HepG2 (cell line): Measurements from ENCODE around the gene NSD2. TPM values are rescaled to one million over a fixed set of nuclear protein-coding genes. Genes with fewer than 3 reads are reported as not detected.

Experiments
- ATAC-seq: fragments of 200-7000 bp; cut with Tn5 transposase; 3 replicates; pipeline ENCODE4 v1.9.1; 2020; ENCODE audit warnings: mild to moderate bottlenecking, moderate library complexity
- BruUV-seq: library from RNA; stranded (reverse); fragments of 400-500 nt; replicated peaks from 2 replicates; lab custom pipeline; 2021; lab: Mats Ljungman, UMichigan
- CTCF ChIA-PET: fragments of 300-600 bp; formaldehyde crosslinking; extraction: SDS; loops from one replicate; lab custom pipeline; 2021; ENCODE audit warnings: low total read pairs, inconsistent platforms, low intra/inter-chr PET ratio; lab: Yijun Ruan, JAX
- POLR2A ChIA-PET: fragments of 350-600 bp; sonication (Branson Sonifier 250); formaldehyde crosslinking; loops from one replicate; lab custom pipeline; 2020; ENCODE audit warnings: antibody characterized with exemption, inconsistent platforms; lab: Yijun Ruan, JAX
- DNase-seq: peaks from one replicate; pipeline ENCODE4 v3.0.0-alpha.2; 2015; ENCODE audit warnings: low spot score
- FAIRE-seq: peaks from 3 replicates; lab custom pipeline; 2011; peaks lifted over from hg19 to GRCh38; lab: Jason Lieb, UNC
- H2AFZ ChIP-seq: one replicate; pipeline ENCODE4 v1.6.1; 2011; ENCODE audit warnings: low read length, inconsistent platforms
- H3K27ac ChIP-seq: fragments of 300-600 bp; 3 replicates; pipeline ENCODE4 v1.8.0; 2011; ENCODE audit warnings: mixed run types, mild to moderate bottlenecking, mixed read lengths, low read length, inconsistent platforms; ENCODE audit not compliant: insufficient read depth; ENCODE audit errors: extremely low read length
- H3K27me3 ChIP-seq, 2 experiments: fragments of 200-600 bp in 1 of 2; 2 replicates in 1 of 2; 3 replicates in 1 of 2; pipeline versions ENCODE4 v1.6.0 to v1.8.0; 2011; ENCODE audit warnings: low read length in 2 of 2, mild to moderate bottlenecking in 2 of 2, moderate library complexity in 2 of 2, inconsistent platforms in 1 of 2; ENCODE audit not compliant: insufficient read depth in 2 of 2, control insufficient read depth in 1 of 2
- H3K36me3 ChIP-seq, 2 experiments: fragments of 200-600 bp in 1 of 2; replicated peaks in 1 of 2; 2 replicates in 1 of 2; 3 replicates in 1 of 2; pipeline versions ENCODE4 v1.5.1 to v1.8.0; 2011; ENCODE audit warnings: low read length in 2 of 2, inconsistent platforms in 1 of 2; ENCODE audit not compliant: insufficient read depth in 2 of 2, control insufficient read depth in 1 of 2
- H3K4me1 ChIP-seq: 2 replicates; pipeline ENCODE4 v1.5.1; 2012; ENCODE audit warnings: low read length, inconsistent platforms; ENCODE audit not compliant: insufficient read depth
- H3K4me2 ChIP-seq: 2 replicates; pipeline ENCODE4 v1.6.0; 2011; ENCODE audit warnings: low read depth, low read length, inconsistent platforms
- H3K4me3 ChIP-seq, 3 experiments: fragments of 200-600 bp in 1 of 3; sonication (generic), shearing (Covaris generic) in 1 of 3; replicated peaks in 1 of 3; 2 replicates each; pipeline ENCODE4 v1.5.1; 2011 to 2016; ENCODE audit warnings: low read length in 3 of 3, inconsistent platforms in 2 of 3, low read depth in 2 of 3, mild to moderate bottlenecking in 2 of 3, control low read depth in 1 of 3, mixed read lengths in 1 of 3; ENCODE audit not compliant: insufficient read depth in 1 of 3
- H3K79me2 ChIP-seq: one replicate; pipeline ENCODE4 v1.6.1; 2011; ENCODE audit warnings: low read length, inconsistent platforms; ENCODE audit not compliant: insufficient read depth
- H3K9ac ChIP-seq: 2 replicates; pipeline ENCODE4 v1.6.0; 2011; ENCODE audit warnings: mild to moderate bottlenecking, low read depth, low read length, inconsistent platforms; ENCODE audit not compliant: insufficient read depth
- H3K9me3 ChIP-seq: 2 replicates; pipeline ENCODE4 v1.5.1; 2012; ENCODE audit warnings: mild to moderate bottlenecking, low read length
- H4K20me1 ChIP-seq: 2 replicates; pipeline ENCODE4 v1.6.0; 2011; ENCODE audit warnings: inconsistent platforms, mild to moderate bottlenecking, low read length, moderate library complexity; ENCODE audit not compliant: insufficient read depth
- AGO2 ChIP-seq: fragments of 200-400 bp; formaldehyde crosslinking; optimal IDR thresholded peaks from 2 replicates; pipeline ENCODE3; 2017; ENCODE audit warnings: mild to moderate bottlenecking, low read depth, low read length, moderate library complexity
- ATF2 ChIP-seq: sonication (generic); formaldehyde crosslinking; IDR thresholded peaks from 2 replicates; pipeline ENCODE4 v1.4.0; 2020; ENCODE audit warnings: missing genetic modification reagents
- FOXO4 ChIP-seq: sonication (generic); formaldehyde crosslinking; conservative IDR thresholded peaks from 2 replicates; pipeline ENCODE4 v1.8.1; 2023; ENCODE audit warnings: missing genetic modification reagents
- ISX ChIP-seq: sonication (generic); formaldehyde crosslinking; conservative IDR thresholded peaks from 2 replicates; pipeline ENCODE4 v1.5.0; 2020; ENCODE audit warnings: missing genetic modification reagents
- POLR2G ChIP-seq: fragments of 200-400 bp; formaldehyde crosslinking; IDR thresholded peaks from 2 replicates; pipeline ENCODE4 v1.6.1; 2018; ENCODE audit warnings: mild to moderate bottlenecking, low read depth, low read length, moderate library complexity
- ZBTB44 ChIP-seq: sonication (generic); formaldehyde crosslinking; IDR thresholded peaks from 2 replicates; pipeline ENCODE4 v1.4.0; 2020; ENCODE audit warnings: missing genetic modification reagents
- ZNF263 ChIP-seq: sonication (generic); formaldehyde crosslinking; IDR thresholded peaks from 2 replicates; pipeline ENCODE4 v1.4.0; 2020; ENCODE audit warnings: missing genetic modification reagents
- ZNF580 ChIP-seq: IDR thresholded peaks from 2 replicates; pipeline ENCODE4 v1.6.1; 2016; ENCODE audit warnings: low read depth, borderline replicate concordance
- ZNF704 ChIP-seq: sonication (generic); formaldehyde crosslinking; IDR thresholded peaks from 2 replicates; pipeline ENCODE4 v1.8.1; 2023; ENCODE audit warnings: mild to moderate bottlenecking, inconsistent platforms, moderate library complexity, missing genetic modification reagents, borderline replicate concordance
- WGBS: methylation state at CpG from one replicate; pipeline ENCODE4 v1.1.6; 2017; ENCODE audit warnings: low lambda C conversion rate; 5-methylcytosine and 5-hydroxymethylcytosine counted together
- in situ Hi-C: cut with HindIII; loops from 2 replicates; pipeline ENCODE4 v1.10.0; 2017; ENCODE audit warnings: low pct_unique_long_range_greater_than_20kb; ENCODE audit not compliant: extremely low pct_ligation_motif_present
- intact Hi-C: fragments of 100-400 bp; cut with micrococcal nuclease; formaldehyde crosslinking; loops from one replicate; pipeline ENCODE4 v1.10.0; 2022; ENCODE audit not compliant: unreplicated experiment
- polyA plus RNA-seq, 8 experiments: library from polyadenylated mRNA; depleted of rRNA in 3 of 8; stranded (reverse) in 7 of 8; unstranded in 1 of 8; fragments of >200 nt; fragmentation: Illumina TruSeq in 4 of 8; extraction: Trizol in 4 of 8; gene quantifications; 2 replicates each; pipeline versions ENCODE4 v1.2.1 to v1.2.3, GENCODE V29; 2011 to 2016; ENCODE audit warnings: low read depth in 4 of 8, missing spikeins in 1 of 8, mixed read lengths in 1 of 8; ENCODE audit not compliant: insufficient read depth in 1 of 8
- total RNA-seq, 5 experiments: library from RNA; depleted of rRNA; stranded (reverse); fragments of >200 nt; fragmentation: Illumina TruSeq; extraction: Trizol; gene quantifications; 2 replicates each; pipeline ENCODE4 v1.2.3, GENCODE V29; 2016; ENCODE audit warnings: low read depth in 1 of 5

Gene NSD2
- total and polyA plus RNA-seq, 2 of the 13 experiments (the other 11 are each of a cell fraction or from before 2014, with no cell fraction given) = 22.0 to 65.9 TPM

GRCh38 chr4:1988327-1988724 is 117.1 kb downstream of the NSD2 start (continued):
- TF ChIP-seq ZNF580 (CRISPR knock-in tag) = no peak
- no peak for TF ChIP-seq ZNF263 (CRISPR knock-in tag)
- no peak for TF ChIP-seq ISX (CRISPR knock-in tag)
- no peak for TF ChIP-seq ZBTB44 (CRISPR knock-in tag)
- TF ChIP-seq ZNF704 (CRISPR knock-in tag) = no peak
- no peak for TF ChIP-seq ATF2 (CRISPR knock-in tag)

- DNase-seq (no peak), ATAC-seq (no peak)
- no peaks in the 10 kb centered on the region for H3K27me3 ChIP-seq
- H4K20me1 ChIP-seq = peaks cover 3% of the 10 kb centered on the region; the same call in 1 of the 2 replicates
- peaks cover 10% of the 10 kb centered on the region for H3K79me2 ChIP-seq
- H3K27ac ChIP-seq = no peak overlapping the region
- no peak overlapping the region for H3K4me3 ChIP-seq
- no TSS peak for BruUV-seq
- H2AFZ ChIP-seq = no peak overlapping the region
- intact Hi-C loops = no loop called here
- H3K4me1 ChIP-seq = no peaks in the 10 kb centered on the region
- no peak overlapping the region for H3K4me2 ChIP-seq
- TF ChIP-seq POLR2G (no peak), FOXO4 (CRISPR knock-in tag) (no peak), AGO2 (peak; percentile 15)
- TF ChIP-seq, all 625 proteins: peak for 1
- no peak overlapping the region for H3K9ac ChIP-seq
- ChIA-PET CTCF (no interaction called here), POLR2A (no interaction called here)
- WGBS = 95% methylated on average over 17 of the region's 33 CpGs
- peaks cover 20 to 55% of the 10 kb centered on the region in 2 experiments for H3K36me3 ChIP-seq
- no peaks in the 10 kb centered on the region for H3K9me3 ChIP-seq
- FAIRE-seq = no peak
- in situ Hi-C loops = no loop called here
Observed at GRCh38 chr4:1989533-1990347, 118.5 kb downstream of the NSD2 start.
